Upper lobe of left lung (tissue), 4 donors: ENCODE measurements around the gene KCNE1.

Source experiments
- CTCF ChIP-seq, 6 experiments: fragments of 450-650 bp in 4 of 6; fragments of 200-600 bp in 2 of 6; sonication (generic) in 2 of 6; IDR thresholded peaks; one replicate each; pipeline ENCODE4 v1.5.1; 2016 to 2019; ENCODE audit warnings: antibody characterized with exemption in 6 of 6
- POLR2A ChIP-seq, 4 donors: fragments of 450-650 bp; IDR thresholded peaks; one replicate each; pipeline ENCODE4 v1.5.1; 2016 to 2017; ENCODE audit warnings: antibody characterized with exemption in 4 of 4, mild to moderate bottlenecking in 2 of 4
- POLR2AphosphoS5 ChIP-seq, 2 donors: sonication (generic); formaldehyde crosslinking; IDR thresholded peaks; one replicate each; pipeline ENCODE4 v1.5.1; 2017; ENCODE audit warnings: antibody characterized with exemption in 2 of 2

- no peak for TF ChIP-seq CTCF (IDR thresholded peaks at IDR 0.05)
- TF ChIP-seq POLR2A (IDR thresholded peaks at IDR 0.05): no peak
- TF ChIP-seq POLR2AphosphoS5 (IDR thresholded peaks at IDR 0.05): no peak
Measured at GRCh38 chr21:34499116-34499515, 12.9 kb downstream of the KCNE1 start.
